ENCODE results near the gene SPECC1L.

The SPECC1L gene

DNA sequence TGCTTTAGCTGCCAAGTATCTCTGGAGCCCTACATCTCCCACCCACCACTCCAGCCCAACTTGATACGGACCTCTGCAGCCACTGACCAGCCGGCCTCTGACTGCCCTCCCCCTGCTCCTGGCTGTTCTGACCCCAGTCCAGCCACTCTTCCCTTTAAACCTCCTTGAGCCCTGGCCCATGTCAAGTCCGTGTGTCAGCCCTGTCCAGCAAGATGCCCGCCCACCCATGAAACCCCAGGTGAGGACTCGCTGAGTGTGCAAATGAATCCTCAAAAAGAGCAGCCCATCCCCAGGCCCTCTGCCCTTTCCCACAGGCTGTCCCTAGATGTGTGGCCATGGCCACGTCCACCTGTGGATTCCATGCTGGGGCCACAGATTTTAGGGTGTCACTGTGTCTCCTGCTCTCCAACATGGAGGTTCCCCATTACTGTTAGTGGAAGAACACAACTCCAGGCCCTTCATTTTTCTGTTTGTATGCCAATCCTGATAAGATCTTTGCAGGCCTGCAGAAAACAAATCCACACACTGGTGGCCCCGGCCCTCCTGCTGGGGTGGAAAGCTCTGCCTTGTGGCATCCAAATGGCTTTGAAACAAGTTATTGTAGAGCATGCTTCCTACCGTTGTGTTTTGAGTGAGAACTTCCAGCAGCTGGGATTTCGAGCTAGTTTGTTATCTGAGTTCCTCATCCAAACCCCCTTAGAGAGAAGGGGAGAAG is 134.1 kb downstream of the SPECC1L start:
- no peak for DNase-seq

DNA sequence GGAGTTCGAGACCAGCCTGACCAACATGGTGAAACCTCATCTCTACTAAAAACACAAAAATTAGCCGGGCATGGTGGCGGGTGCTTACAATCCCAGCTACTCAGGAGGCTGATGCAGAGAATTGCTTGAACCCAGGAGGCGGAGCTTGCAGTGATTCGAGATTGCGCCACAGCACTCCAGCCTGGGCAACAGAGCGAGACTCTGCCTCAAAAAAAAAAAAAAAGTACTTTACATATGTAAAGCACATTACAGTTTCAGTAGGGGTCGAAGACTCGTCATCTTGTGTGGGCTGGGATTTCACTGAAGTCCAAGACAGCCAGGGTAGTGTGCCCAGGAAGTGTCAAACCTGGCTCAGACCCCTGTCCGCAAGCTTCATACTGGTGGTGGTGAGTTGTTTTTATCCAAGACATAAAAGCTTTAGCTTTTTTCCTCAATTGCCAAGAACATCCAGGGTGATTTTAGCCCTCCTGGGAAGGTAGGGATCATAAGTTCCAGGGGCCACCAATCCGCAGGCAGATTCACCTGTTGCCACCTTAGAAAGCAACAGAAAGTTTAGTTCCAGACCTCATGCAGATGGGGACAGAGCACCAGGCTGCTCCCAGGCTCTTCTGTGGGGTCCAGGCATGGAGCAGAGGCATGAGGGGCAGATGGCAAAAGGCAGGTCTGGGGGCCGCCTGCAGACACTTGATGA is 135.1 kb downstream of the SPECC1L start:
- no peak for DNase-seq

DNA sequence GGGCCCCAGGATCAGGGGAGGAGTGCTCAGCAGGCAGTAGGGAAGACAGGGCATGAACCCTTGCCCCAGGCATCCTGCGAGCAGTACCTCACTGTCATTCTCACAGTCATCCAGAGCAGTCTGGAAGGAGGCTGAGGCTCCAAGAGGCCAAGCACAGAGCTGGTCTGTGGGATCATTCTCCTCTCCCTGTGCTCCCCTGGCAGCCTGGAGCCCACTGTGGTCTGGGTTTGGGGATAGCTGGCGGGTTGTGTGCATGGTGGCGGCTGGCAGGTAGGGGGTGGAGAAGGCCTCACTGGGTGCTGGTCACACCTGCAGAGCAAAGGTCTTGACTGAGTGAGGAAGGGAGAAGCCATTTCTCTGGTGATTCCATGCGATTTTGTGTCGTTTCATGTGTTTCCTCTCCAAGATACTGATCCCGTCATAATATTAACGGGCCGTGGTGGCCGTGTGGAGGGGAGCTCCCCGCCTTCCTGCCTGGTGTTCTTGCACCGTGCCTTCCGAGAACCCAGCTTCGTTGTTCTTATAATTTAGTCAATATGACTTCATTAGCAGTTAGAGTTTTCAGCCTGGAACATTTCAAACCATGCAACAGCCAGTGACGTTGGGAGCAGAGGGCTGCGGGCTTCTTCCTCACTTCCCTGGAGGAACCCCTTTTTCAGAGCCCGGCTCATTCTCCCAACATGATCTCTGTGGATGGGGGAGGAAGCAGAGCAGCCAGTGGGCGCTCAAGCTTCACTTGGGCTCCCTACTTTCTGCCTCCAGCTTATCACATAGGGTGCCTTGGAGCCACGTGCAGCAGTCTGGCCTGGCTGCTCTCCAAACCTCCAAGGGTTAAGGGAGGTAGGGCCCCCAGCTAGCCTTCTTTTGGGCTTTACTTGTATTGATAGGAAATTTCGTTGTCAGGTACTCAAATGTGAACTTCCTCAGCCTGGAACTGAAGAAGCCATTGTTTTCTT is 136.0 kb downstream of the SPECC1L start:
- no peak for DNase-seq

DNA sequence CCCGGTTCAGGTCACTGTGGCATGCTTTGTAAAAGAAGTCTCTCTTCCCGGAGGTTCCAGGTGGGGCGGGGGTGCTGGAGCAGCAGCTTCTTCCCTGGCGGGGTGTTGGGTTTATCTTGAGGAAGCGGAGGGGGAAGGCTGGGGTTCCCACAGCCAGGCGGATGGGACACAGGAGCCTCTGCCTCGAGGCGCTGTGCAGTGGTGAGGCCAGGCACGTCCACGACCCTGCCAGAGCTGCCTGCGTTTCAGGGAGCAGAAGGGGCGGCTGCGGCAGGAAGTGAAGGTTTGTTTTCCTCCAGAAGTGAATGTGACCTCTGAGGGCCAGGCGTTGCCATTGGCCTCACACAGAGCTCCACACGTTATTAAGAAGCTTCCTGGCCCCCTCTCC is 136.6 kb downstream of the SPECC1L start:
- DNase-seq, result no peak

DNA sequence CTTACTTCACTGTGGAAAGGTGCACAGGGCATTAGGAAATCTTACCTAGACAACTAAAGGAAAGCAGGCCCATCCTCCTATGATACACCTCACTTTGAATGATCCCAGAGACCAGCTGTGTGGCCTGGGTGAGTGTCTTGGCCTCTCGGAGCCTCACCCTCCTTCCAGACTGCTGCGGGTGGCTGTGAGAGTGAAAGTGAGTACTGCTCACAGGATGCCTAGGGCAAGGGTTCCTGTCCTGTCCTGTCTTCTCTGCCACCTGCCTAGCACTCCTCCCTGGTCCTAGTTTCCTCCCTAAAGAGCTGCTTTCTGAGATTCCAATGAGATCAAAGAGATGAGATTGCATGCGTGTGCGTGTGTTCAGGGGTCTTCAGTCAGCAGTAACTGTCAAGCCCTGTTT is 137.3 kb downstream of the SPECC1L start:
- no peak for DNase-seq

DNA sequence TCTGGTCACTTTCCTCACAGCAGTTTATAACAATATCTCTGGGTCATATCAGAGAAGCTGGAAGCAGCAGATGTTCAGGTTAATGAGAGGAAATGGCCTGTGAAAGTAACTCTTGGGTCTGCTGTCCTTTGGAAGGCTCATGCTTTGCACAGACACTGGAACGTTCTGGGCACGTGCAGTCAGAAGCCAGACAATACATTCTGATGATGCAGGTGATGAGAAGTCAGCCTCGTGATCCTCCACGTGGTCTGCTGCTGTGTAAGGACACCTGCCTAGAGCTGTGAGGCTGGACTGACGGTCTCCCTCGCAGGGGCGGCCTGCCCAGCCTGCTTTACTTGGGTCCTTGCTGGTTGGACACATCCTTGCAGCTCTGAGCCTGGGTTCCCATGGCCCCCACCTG is 138.0 kb downstream of the SPECC1L start:
- no peak for DNase-seq

DNA sequence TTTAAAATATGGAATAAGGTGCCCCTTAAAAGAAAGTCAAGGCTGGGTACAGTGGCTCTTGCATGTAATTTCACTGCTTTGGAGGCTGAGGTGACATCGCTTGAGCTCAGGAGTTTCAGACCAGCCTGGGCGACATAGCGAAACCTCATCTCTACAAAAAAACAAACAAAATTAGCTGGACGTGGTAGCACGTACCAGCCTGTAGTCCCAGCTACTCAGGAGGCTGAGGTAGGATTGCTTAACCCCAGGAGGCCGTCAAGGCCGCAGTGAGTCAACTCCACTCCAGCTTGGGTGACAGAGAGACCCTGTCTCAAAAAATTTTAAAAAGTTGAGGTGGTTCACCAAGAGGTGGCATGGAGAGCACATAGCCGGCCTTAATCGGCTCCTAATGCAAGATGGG is 139.1 kb downstream of the SPECC1L start:
- no peak for DNase-seq

DNA sequence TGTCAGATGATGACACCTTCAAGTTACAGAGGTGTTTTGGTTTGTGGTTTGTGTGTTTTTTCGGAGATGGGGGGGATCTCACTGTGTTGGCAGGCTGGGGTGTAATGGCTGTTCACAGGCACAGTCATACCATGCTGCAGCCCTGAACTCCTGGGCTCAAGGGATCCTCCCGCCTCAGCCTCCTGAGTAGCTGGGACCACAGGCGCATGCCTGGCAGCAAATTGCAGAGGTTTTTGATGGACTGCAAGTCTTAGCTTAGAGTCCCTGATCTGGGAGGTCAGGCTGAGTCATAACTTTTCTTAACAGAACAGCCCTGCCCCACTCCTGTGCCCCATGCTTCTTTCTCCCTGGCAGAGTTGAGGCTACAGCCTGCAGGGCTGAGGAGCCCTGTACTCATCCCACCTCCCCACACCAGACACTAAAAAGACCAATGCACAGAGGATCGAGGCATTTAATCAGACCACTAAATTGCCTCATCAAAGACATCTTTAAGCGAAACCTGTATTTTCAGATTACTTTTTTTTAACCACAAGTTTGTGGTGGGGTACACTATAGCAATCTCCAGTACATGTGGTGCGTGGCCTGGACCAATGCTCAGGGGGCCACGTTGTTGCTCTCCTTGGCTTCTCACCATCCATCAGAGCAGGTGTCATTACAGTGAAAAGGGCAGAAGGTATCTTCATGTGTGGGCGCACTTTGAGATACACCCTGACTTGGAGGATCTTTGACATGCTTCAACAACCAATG is 139.7 kb downstream of the SPECC1L start:
- no peak for DNase-seq

DNA sequence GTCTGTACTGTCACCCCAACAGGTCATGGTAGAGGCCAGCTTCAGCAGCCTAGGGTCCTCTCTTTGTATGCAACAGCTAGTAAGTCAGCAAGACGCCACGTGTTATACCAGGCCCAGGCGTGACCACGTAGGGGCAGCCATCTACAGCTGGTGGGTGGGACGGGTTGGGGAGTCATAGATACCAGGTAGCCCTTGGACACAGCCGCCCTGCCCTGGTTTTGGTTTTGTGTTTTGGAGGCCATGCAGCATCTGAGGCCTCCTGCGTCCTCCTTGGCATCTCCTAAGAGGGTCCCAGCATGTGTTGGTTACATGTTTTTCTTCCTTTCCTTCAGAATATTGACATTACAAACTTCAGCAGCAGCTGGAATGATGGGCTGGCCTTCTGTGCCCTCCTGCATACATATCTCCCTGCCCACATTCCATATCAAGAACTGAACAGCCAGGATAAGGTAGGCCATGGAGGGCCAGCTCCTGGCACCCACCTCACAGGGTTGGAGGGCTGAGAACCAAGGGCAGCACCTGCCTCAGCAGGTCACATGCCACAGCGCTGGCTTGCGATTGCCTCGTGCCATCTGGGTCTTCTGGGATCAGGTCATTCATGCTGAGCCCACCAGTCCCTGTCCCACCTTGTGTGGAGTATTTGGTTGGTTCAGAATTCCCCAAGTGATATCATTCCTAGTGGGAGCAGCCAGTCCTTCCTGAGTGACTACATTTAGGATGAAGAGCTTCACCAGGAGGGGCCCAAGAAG is 140.8 kb downstream of the SPECC1L start:
- no peak for DNase-seq

DNA sequence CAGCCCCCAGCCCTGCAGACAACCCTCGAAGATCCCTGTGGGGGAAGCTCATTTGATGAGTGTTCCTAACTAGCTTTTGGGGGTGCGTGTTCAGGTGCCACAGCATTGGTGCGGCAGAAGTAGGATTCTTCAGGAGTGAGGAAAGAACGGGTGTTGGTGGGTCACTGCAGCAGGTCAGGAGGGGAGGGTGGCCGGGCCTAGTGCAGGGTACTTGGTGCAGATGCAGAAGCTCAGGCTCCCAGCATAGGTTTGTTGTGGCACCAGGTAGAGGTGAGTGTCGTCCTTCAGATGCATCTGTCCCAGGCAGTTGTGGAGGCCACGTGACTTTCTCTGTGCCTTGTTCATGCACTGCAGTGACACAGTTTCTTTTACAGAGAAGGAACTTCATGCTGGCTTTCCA is 141.6 kb downstream of the SPECC1L start:
- no peak for DNase-seq

DNA sequence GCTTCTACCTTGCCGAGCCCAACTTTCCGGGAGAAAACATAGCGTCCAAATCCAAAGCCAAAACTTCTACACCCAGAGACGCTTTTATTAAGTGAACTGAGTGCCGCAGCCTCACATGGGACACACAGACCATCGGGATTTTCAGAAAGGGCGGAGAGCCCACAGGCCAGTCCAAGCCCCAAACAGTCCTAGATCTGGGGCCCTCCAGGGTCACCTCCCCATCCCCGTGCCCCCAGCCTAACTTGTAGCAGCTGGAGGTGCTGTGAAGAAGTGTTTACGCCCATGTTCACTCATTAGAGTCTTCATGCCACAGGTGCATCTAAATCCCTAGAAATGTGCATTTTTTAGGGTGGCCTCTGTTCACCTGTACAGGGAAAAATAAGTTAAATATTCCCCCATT is 142.6 kb downstream of the SPECC1L start:
- no peak for DNase-seq

DNA sequence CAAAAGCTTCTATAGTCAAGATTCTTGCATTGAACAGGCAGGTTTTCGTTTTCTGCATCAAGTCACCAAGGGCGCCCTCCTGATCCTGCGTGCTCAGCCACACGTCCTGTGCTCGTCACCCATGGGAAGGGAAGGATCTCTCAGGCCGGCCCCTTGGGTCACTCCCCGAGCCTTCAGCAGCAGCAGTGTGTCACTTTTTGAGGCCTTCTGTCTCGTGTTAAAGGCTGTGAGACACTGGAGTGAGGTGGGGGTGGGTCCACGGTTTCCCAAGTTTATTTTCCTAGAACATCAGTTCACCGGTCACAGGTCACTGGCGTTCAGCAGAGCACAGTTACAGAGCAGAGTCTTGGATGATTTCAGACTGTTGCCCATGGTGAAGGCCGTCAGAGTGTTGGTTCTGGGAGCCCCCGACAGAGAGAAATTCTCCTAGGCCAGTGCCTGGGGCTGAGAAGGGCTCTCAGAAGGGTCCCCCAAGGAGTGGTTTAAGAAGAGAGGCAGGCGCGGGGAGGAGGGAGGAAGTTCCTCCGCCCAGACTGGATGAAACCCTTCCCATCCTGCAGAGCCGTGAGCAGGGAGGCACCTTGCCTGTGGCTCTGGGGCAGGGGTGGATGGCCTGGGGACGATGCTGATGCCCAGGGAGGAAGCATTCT is 143.2 kb downstream of the SPECC1L start:
- no peak for DNase-seq

DNA sequence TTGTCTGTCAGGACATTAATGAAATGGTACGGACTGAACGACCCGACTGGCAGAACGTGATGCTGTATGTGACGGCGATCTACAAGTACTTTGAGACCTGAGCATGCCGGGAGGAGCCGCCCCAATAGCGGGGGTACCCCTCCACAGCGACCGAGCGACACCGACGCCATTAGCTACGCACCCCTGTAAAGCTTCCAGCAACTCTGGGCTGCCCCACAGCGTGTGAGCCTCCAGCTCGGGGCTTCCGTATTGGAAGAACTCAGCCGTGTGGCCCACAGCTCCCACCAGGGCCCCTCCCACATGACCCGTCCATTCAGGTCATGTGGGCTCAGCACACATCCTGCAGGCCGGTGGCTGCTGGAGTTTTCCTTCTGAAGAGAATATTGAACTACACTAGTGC is 143.9 kb downstream of the SPECC1L start:
- no peak for DNase-seq

DNA sequence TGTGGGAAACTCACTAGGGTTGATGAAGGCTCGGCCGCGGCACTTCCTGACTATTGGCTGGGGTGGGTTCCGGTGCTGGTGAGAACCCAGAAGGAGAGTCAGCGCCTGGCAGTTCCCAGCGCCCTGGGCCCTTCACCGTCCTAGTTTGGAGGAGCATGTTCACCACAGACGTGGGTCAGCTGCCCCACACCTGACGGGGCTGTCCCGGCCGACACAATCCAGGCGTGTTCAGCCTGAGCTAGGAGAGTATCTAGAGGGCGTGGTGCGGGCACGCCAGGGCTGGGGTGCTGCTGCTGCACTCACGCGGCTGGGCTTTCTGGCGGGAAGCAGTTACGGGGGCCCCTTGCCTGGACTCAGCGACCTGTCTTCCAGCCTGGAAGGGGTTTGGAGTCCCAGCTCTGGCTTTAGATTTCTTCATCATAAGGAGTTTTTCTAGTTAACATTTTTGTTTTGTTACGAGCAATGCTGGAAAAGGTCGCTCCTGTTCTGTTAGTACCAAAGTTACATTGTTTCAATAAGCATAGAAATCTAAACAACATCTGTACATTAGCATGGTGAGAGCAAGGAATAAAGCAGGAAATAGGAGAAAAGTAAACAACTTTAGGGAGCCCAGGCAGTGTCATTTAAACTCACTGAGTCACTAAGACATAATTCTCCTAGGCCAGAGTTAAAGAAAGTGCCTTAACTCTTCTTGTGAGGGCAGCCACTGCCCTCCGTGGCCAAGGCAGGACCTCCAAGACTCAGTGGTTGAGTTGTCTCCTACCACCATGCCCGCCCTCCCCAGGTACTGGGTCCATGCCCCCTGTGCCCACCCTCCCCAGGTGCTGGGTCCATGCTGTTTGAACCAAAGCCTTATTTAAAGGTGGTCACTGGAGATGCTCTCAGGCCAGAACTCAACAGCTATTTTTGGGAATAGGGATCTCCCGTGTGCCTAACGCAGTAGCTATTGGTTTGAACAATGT is 144.6 kb downstream of the SPECC1L start:
- no peak for DNase-seq

DNA sequence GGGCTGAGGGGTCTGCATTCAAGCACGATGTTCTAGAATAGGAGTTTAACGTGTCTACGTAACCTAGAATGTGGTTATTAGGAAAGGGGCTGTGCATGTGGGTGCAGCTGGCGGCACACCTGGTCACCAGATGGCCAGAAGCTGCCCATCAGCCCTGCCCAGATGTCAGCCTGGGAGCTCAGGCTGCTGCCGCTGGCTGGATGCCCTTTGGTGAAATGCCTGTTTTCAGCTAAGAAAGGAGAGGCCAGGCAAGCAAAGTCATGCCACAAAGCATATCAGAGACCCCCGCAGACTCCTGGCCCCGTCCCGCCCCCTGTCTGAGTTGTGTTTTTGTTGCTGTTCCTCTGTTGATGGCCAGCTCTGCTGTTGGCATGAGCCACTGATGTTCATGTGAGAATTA is 145.5 kb downstream of the SPECC1L start:
- DNase-seq, result no peak

DNA sequence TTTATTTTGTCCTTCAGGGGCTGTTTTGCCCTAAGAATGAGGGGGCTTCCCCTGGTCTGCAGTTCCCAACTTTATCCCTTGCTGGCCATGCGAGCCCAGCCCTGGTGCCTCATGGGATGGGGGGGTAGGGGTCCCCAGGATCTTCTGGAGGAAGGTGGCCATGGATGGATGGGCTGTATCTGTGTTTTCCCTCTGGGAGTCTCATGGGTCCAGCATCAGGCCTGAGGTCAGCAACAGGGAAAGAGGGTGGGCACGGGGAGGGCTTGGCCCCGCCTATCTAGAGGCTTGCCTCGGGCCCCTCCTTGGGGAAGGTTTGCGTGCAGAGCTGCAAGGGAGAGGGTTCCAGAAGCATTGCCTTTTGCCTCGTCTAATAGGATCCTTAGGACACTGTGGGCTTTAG is 146.0 kb downstream of the SPECC1L start:
- no peak for DNase-seq

DNA sequence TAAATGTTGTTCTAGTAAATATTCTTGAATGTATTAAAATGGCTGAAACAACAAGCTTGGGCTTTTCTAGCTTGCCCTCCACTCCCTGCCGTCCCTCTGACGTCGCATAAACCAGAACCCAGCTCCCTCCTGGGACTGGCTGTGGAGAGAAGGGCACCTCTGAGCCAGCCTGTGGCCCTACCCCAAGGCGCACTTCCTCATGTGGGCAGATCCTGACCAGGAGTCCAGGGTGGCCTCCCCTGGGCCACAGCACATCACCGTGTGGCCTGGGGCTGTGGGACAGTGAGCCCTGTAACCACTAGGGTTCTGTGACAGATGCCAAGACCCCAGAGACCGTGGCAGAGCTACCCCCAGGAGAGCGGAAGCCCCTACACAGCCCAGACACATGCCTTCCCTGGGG is 146.6 kb downstream of the SPECC1L start:
- DNase-seq, result no peak

DNA sequence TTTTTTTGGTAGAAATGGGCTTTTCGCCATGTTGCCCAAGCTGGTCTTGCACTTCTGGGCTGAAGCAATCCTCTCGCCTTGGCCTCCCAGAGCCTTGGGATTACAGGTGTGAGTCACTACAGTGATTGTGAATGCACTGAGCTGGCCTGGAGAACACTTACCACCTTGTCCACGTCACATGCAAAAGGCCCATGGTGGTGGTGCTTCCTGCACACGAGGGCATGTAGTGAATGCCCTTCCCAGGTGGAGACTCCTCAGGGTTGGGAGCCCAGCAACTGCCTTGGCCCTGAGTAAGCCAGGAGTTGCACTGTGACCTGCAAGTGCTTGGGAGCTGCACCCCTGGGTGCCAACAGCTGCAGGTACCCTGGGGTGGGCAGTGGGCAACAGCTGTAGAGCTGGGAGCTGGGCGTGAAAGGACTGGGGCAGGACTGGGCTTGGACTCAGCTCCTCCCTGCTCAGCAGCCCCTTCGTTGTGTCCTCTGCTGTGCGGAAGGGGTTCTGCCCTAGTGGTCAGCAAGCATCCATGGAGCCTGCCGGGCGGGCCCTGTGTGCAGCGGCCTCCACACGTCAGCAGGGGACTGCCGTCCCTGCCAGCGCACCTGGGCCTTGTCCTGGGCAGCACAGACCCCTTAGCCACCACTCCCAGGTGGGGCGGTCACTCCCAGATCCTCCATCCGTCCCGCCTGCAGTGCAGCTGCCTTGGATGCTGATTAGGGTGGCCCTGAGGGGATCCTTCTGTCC is 147.4 kb downstream of the SPECC1L start:
- DNase-seq, result no peak

DNA sequence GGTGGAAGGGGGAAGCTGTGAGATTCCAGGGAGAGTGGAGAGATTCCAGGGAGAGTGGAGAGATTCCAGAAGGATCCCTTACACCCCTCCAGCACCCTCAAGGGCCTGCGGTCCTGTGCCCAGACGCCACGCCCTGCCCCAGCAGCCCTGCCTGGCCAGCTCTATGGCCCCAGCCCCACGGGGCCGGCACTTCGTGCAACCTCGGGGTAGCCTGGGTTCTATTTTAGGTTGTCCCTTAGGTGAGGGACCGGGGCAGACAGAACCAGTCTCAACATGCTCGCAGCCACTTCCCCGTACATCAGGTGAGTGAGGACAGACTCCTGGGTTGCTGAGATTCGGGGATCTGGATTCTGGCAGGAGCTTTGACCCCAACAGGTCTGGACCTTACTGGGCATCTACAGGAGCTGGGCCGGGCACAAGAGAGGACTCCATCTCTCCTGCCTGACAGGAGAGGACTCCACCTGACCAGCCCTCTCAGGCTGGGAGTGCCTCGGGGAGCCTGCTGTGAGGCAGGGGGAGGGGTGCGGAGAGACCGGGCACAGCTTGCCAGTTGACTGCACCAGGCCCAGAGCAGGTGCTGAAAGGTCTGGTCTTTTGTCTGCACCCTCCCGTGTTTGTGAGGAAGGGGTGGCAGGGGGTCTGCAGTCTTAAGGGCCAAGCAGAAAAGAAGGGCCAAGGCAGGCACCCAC is 148.3 kb downstream of the SPECC1L start:
- DNase-seq, result no peak

Data from NCI-H187 (cell line).